ENCODE results near the gene NBAS.

DNA sequence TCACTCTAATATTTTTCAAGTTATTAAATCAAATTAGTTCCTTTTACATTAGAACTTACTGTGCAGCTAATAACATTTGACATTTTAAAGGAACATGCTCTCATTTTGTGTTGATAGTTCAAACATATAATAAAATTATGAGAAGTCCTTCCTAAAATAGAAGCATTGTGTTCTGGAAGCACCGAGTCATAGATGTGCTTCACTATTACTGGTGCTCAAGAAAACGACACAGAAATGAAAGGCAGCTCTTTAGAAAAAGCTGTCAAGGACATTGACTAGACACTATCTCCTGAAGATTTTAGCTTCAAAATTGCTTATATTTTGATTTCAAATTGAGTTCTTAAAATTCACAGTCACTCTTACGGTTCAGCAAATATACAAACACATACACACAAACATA lies 338.3 kb downstream of the NBAS start:
- TF ChIP-seq, protein P1, sequence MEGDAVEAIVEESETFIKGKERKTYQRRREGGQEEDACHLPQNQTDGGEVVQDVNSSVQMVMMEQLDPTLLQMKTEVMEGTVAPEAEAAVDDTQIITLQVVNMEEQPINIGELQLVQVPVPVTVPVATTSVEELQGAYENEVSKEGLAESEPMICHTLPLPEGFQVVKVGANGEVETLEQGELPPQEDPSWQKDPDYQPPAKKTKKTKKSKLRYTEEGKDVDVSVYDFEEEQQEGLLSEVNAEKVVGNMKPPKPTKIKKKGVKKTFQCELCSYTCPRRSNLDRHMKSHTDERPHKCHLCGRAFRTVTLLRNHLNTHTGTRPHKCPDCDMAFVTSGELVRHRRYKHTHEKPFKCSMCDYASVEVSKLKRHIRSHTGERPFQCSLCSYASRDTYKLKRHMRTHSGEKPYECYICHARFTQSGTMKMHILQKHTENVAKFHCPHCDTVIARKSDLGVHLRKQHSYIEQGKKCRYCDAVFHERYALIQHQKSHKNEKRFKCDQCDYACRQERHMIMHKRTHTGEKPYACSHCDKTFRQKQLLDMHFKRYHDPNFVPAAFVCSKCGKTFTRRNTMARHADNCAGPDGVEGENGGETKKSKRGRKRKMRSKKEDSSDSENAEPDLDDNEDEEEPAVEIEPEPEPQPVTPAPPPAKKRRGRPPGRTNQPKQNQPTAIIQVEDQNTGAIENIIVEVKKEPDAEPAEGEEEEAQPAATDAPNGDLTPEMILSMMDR (IDR thresholded peaks at IDR 0.05 in 4 of 5, conservative IDR thresholded peaks at IDR 0.05 in 1 of 5) = no peak
- TF ChIP-seq POLR2A (IDR thresholded peaks at IDR 0.05) = no peak
